GM12878 (cell line): ENCODE results near the gene LETM1. TPM values are rescaled to one million over a fixed set of nuclear protein-coding genes. Genes with fewer than 3 reads are reported as not detected.

Source experiments
- ATAC-seq: fragments of 200-7000 bp; cut with Tn5 transposase; 3 replicates; pipeline ENCODE4 v1.9.1; 2020; ENCODE audit warnings: mild to moderate bottlenecking, moderate library complexity
- BruUV-seq: library from RNA; stranded (reverse); fragments of 400-500 nt; replicated peaks from 2 replicates; lab custom pipeline; 2021; lab: Mats Ljungman, UMichigan
- CTCF ChIA-PET: fragments of 300-600 bp; sonication (Branson Sonifier 250); formaldehyde crosslinking; extraction: SDS; loops from one replicate; lab custom pipeline; 2021; ENCODE audit warnings: inconsistent platforms; lab: Yijun Ruan, JAX
- POLR2A ChIA-PET: fragments of 350-600 bp; formaldehyde crosslinking; extraction: SDS; loops from one replicate; lab custom pipeline; 2021; ENCODE audit warnings: inconsistent platforms; lab: Charles Lee
- RAD21 ChIA-PET: fragments of 300-600 bp; sonication (Branson Sonifier 250); formaldehyde crosslinking; loops from one replicate; lab custom pipeline; 2023; ENCODE audit warnings: antibody characterized with exemption; ENCODE audit not compliant: unreplicated experiment; lab: Charles Lee
- SMC1A ChIA-PET: fragments of 300-600 bp; sonication (Branson Sonifier 250); formaldehyde crosslinking; loops from one replicate; lab custom pipeline; 2023; ENCODE audit not compliant: unreplicated experiment, uncharacterized antibody; lab: Charles Lee
- DNase-seq: peaks from one replicate; pipeline ENCODE4 v3.0.0-alpha.2; 2011; ENCODE audit warnings: low read depth, low spot score
- FAIRE-seq: peaks from 3 replicates; lab custom pipeline; 2011; peaks lifted over from hg19 to GRCh38; lab: Jason Lieb, UNC
- H2AFZ ChIP-seq: 2 replicates; pipeline ENCODE4 v1.6.0; 2011; ENCODE audit warnings: low read depth, low read length, control low read depth; ENCODE audit not compliant: control insufficient read depth
- H3K27ac ChIP-seq: 2 replicates; pipeline ENCODE4 v1.5.1; 2011; ENCODE audit warnings: control low read depth; ENCODE audit not compliant: control insufficient read depth, insufficient read depth
- H3K27me3 ChIP-seq, 2 experiments: replicated peaks in 1 of 2; 2 replicates each; pipeline versions ENCODE4 v1.6.0 to v1.6.1; 2011; ENCODE audit warnings: low read length in 1 of 2; ENCODE audit not compliant: control insufficient read depth in 2 of 2, insufficient read depth in 2 of 2
- H3K36me3 ChIP-seq, 2 experiments: 2 replicates each; pipeline ENCODE4 v1.5.1; 2011; ENCODE audit warnings: low read length in 1 of 2; ENCODE audit not compliant: control insufficient read depth in 2 of 2, insufficient read depth in 2 of 2
- H3K4me1 ChIP-seq: 2 replicates; pipeline ENCODE4 v1.6.1; 2011; ENCODE audit warnings: mild to moderate bottlenecking, low read length, moderate library complexity, mixed read lengths; ENCODE audit not compliant: control insufficient read depth, insufficient read depth
- H3K4me2 ChIP-seq: 2 replicates; pipeline ENCODE4 v1.6.0; 2011; ENCODE audit warnings: control low read depth; ENCODE audit not compliant: control insufficient read depth, insufficient read depth
- H3K4me3 ChIP-seq: fragments of 200-600 bp; sonication (generic); 2 replicates; pipeline ENCODE4 v1.5.1; 2016
- H3K79me2 ChIP-seq: 2 replicates; pipeline ENCODE4 v1.6.0; 2011; ENCODE audit warnings: low read length; ENCODE audit not compliant: control insufficient read depth, insufficient read depth
- H3K9ac ChIP-seq: 2 replicates; pipeline ENCODE4 v1.8.0; 2011; ENCODE audit warnings: low read length, control low read depth, mixed read lengths; ENCODE audit not compliant: control insufficient read depth, insufficient read depth
- H3K9me3 ChIP-seq: replicated peaks from 3 replicates; pipeline ENCODE4 v1.5.1; 2011; ENCODE audit warnings: mild to moderate bottlenecking, low read length; ENCODE audit not compliant: control insufficient read depth, insufficient read depth
- H4K20me1 ChIP-seq: 2 replicates; pipeline ENCODE4 v1.6.0; 2011; ENCODE audit not compliant: control insufficient read depth, insufficient read depth
- EP300 ChIP-seq, 2 experiments: fragments of 150-350 bp in 1 of 2; IDR thresholded peaks; 2 replicates each; pipeline ENCODE4 v1.6.1; 2011 to 2012; ENCODE audit warnings: low read depth in 2 of 2, low read length in 2 of 2, borderline replicate concordance in 1 of 2, improper control_type of control experiment in 1 of 2, inconsistent platforms in 1 of 2; ENCODE audit not compliant: control insufficient read depth in 1 of 2
- IKZF2 ChIP-seq, 2 experiments: fragments of 450-650 bp; IDR thresholded peaks; 2 replicates each; pipeline ENCODE4 v1.6.1; 2017; ENCODE audit warnings: mild to moderate bottlenecking in 2 of 2, moderate library complexity in 2 of 2
- IRF5 ChIP-seq: fragments of 450-650 bp; IDR thresholded peaks from 2 replicates; pipeline ENCODE4 v1.6.1; 2017; ENCODE audit warnings: borderline replicate concordance
- NFYA ChIP-seq: IDR thresholded peaks from 2 replicates; pipeline ENCODE4 v1.6.1; 2011; ENCODE audit warnings: low read depth, mild to moderate bottlenecking, low read length, improper control_type of control experiment, borderline replicate concordance
- NR2C1 ChIP-seq: fragments of 450-650 bp; IDR thresholded peaks from 2 replicates; pipeline ENCODE4 v1.6.1; 2017; ENCODE audit warnings: antibody characterized with exemption, mild to moderate bottlenecking, moderate library complexity
- PAX5 ChIP-seq: IDR thresholded peaks from 2 replicates; pipeline ENCODE4 v1.6.1; 2011; ENCODE audit warnings: low read depth, low read length, borderline replicate concordance
- PML ChIP-seq: IDR thresholded peaks from 2 replicates; pipeline ENCODE4 v1.6.1; 2012; ENCODE audit warnings: low read length, inconsistent platforms
- RB1 ChIP-seq: fragments of 450-650 bp; formaldehyde crosslinking; IDR thresholded peaks from 2 replicates; pipeline ENCODE4 v1.6.1; 2017; ENCODE audit warnings: mild to moderate bottlenecking, borderline replicate concordance
- TARDBP ChIP-seq: IDR thresholded peaks from 2 replicates; pipeline ENCODE4 v1.6.1; 2016; ENCODE audit warnings: borderline replicate concordance
- WGBS: methylation state at CpG from one replicate; pipeline ENCODE4 v1.1.6; 2016; ENCODE audit warnings: low lambda C conversion rate; ENCODE audit not compliant: insufficient replicate concordance, insufficient coverage; ENCODE audit errors: missing lambda C conversion rate; 5-methylcytosine and 5-hydroxymethylcytosine counted together
- in situ Hi-C: fragments of 300-500 bp; cut with MboI; formaldehyde crosslinking; loops from 9 replicates; pipeline ENCODE4 v1.14.3; 2018; ENCODE audit warnings: mixed read lengths
- intact Hi-C: fragments of 100-400 bp; cut with micrococcal nuclease; formaldehyde crosslinking; loops from one replicate; pipeline ENCODE4 v1.14.2; 2022; ENCODE audit not compliant: unreplicated experiment
- polyA plus RNA-seq, 11 experiments: library from polyadenylated mRNA; depleted of rRNA in 4 of 11; unstranded in 6 of 11; stranded (reverse) in 5 of 11; fragments of >200 nt; fragmentation: Nextera tagmentation in 4 of 11; fragmentation: Illumina TruSeq in 1 of 11; extraction: Ambion mirVana in 4 of 11; extraction: Trizol in 1 of 11; gene quantifications; 1 replicate in 1 of 11; 2 replicates in 10 of 11; pipeline versions ENCODE4 v1.2.1 to v1.2.3, GENCODE V29; 2011 to 2016; ENCODE audit warnings: inconsistent platforms in 2 of 11, missing spikeins in 2 of 11, low read depth in 1 of 11
- total RNA-seq, 4 experiments: library from RNA; depleted of rRNA in 3 of 4; stranded (reverse); fragments of >200 nt in 3 of 4; fragmentation: Illumina TruSeq in 1 of 4; extraction: Trizol in 1 of 4; gene quantifications; 2 replicates each; pipeline versions ENCODE4 v1.2.1 to v1.2.3, GENCODE V29; 2013 to 2021
- TF ChIP-seq, protein P1 (sequence below): IDR thresholded peaks from 2 replicates; pipeline ENCODE4 v1.6.1; 2012; ENCODE audit warnings: improper control_type of control experiment, low read depth, low read length; ENCODE audit not compliant: insufficient replicate concordance
- TF ChIP-seq, protein P2 (sequence below): IDR thresholded peaks from 2 replicates; pipeline ENCODE4 v1.6.1; 2011; ENCODE audit warnings: borderline replicate concordance, low read depth, mild to moderate bottlenecking, moderate library complexity, mixed read lengths, low read length; ENCODE audit not compliant: insufficient read depth; ENCODE audit errors: extremely low read length
- TF ChIP-seq, protein P3 (sequence below): IDR thresholded peaks from 2 replicates; pipeline ENCODE4 v1.6.1; 2012; ENCODE audit warnings: low read length, inconsistent platforms

Gene LETM1
- total and polyA plus RNA-seq, 10 of the 15 experiments (the other 5 are each of a cell fraction or from before 2014, with no cell fraction given), result 2.6 to 65.2 (median 30.2) TPM

DNA sequence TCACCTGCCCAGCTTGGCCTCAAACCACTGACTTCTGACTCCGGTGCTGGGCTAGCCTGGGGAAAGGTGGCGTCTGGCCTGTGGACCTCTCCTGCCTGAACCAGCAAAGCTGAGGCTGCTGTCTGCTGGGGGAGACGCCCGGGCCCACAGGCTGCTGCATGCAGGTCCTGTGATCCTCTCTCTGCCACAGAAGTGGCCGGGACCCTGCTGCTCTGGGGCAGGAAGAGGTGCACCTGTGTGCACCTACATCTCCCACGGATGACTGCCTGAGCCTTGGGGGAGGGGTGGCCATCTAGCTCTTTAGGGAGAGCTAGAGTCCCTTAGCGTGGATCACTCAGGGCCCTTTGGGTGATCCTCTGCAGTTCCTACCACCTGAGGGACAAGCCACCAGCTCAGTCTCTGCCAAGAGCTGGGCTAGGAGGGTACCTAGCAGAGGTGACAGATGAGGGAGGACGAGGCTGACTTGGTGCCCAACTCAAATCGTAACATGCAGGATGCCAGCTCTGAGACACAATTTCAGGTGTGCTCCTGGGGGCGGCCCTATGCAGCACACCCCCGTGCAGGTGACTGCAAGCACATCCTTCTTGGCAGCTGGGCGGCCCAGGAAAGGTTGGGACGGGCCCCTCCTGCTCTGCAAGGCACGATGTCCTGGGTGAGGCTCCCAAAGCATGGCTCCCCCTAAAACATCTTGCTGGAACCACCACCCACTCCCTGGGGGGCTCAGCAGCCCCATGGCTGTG lies 22.5 kb downstream of the LETM1 start (continued):
- TF ChIP-seq PML, result no peak
- TF ChIP-seq, protein P1, sequence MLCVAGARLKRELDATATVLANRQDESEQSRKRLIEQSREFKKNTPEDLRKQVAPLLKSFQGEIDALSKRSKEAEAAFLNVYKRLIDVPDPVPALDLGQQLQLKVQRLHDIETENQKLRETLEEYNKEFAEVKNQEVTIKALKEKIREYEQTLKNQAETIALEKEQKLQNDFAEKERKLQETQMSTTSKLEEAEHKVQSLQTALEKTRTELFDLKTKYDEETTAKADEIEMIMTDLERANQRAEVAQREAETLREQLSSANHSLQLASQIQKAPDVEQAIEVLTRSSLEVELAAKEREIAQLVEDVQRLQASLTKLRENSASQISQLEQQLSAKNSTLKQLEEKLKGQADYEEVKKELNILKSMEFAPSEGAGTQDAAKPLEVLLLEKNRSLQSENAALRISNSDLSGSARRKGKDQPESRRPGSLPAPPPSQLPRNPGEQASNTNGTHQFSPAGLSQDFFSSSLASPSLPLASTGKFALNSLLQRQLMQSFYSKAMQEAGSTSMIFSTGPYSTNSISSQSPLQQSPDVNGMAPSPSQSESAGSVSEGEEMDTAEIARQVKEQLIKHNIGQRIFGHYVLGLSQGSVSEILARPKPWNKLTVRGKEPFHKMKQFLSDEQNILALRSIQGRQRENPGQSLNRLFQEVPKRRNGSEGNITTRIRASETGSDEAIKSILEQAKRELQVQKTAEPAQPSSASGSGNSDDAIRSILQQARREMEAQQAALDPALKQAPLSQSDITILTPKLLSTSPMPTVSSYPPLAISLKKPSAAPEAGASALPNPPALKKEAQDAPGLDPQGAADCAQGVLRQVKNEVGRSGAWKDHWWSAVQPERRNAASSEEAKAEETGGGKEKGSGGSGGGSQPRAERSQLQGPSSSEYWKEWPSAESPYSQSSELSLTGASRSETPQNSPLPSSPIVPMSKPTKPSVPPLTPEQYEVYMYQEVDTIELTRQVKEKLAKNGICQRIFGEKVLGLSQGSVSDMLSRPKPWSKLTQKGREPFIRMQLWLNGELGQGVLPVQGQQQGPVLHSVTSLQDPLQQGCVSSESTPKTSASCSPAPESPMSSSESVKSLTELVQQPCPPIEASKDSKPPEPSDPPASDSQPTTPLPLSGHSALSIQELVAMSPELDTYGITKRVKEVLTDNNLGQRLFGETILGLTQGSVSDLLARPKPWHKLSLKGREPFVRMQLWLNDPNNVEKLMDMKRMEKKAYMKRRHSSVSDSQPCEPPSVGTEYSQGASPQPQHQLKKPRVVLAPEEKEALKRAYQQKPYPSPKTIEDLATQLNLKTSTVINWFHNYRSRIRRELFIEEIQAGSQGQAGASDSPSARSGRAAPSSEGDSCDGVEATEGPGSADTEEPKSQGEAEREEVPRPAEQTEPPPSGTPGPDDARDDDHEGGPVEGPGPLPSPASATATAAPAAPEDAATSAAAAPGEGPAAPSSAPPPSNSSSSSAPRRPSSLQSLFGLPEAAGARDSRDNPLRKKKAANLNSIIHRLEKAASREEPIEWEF, result no peak

- ChIA-PET CTCF (interaction anchor here (0.6 to 3.3 kb wide), 4 partner anchors 23 to 99 kb away, joined by 3 to 20 read pairs (median 10); partner anchors contain the start of gene LETM1), SMC1A (interaction anchor here (3.3 kb wide), 1 partner anchor 67 kb away, joined by 25 read pairs; no protein-coding TSS in a partner anchor), POLR2A (interaction anchor here (0.6 to 1.3 kb wide), 2 partner anchors 41 to 43 kb away, joined by 4 read pairs; no protein-coding TSS in a partner anchor), RAD21 (no interaction called here)
- H3K4me3 ChIP-seq, result no peak overlapping the region
- H3K9ac ChIP-seq, result no peak overlapping the region
- intact Hi-C loops (no loop called here), in situ Hi-C loops (no loop called here)
- ATAC-seq (no peak), FAIRE-seq (no peak), DNase-seq (no peak)
- no peaks in the 10 kb centered on the region for H3K9me3 ChIP-seq
- no TSS peak for BruUV-seq
- no peaks in the 10 kb centered on the region for H3K27me3 ChIP-seq
- no peak overlapping the region for H3K4me2 ChIP-seq
- H3K79me2 ChIP-seq, result peaks cover 2% of the 10 kb centered on the region
- peaks cover 30% of the 10 kb centered on the region for H3K4me1 ChIP-seq
- WGBS, result 76% methylated on average over 18 of the region's 18 CpGs
- peaks cover 20 to 30% of the 10 kb centered on the region in 2 experiments for H3K36me3 ChIP-seq
- no peaks in the 10 kb centered on the region for H4K20me1 ChIP-seq
- no peak overlapping the region for H3K27ac ChIP-seq
- no peak overlapping the region for H2AFZ ChIP-seq
- TF ChIP-seq, protein P2, sequence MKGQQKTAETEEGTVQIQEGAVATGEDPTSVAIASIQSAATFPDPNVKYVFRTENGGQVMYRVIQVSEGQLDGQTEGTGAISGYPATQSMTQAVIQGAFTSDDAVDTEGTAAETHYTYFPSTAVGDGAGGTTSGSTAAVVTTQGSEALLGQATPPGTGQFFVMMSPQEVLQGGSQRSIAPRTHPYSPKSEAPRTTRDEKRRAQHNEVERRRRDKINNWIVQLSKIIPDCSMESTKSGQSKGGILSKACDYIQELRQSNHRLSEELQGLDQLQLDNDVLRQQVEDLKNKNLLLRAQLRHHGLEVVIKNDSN, result no peak
- TF ChIP-seq PAX5 (no peak), RB1 (no peak), TARDBP (no peak), NR2C1 (no peak), IKZF2 (IDR thresholded peaks at IDR 0.05) (no peak), EP300 (IDR thresholded peaks at IDR 0.05; ENCODE audit: borderline replicate concordance in 1 of 2, control insufficient read depth in 1 of 2, low read depth in 2 of 2, low read length in 2 of 2) (no peak), NFYA (no peak), IRF5 (no peak)
- TF ChIP-seq, protein P3, sequence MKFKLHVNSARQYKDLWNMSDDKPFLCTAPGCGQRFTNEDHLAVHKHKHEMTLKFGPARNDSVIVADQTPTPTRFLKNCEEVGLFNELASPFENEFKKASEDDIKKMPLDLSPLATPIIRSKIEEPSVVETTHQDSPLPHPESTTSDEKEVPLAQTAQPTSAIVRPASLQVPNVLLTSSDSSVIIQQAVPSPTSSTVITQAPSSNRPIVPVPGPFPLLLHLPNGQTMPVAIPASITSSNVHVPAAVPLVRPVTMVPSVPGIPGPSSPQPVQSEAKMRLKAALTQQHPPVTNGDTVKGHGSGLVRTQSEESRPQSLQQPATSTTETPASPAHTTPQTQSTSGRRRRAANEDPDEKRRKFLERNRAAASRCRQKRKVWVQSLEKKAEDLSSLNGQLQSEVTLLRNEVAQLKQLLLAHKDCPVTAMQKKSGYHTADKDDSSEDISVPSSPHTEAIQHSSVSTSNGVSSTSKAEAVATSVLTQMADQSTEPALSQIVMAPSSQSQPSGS, result no peak
These were observed 23.3 kb downstream of the LETM1 start for GRCh38 chr4:1832690-1833089.
